Adrenal gland (tissue), 12 donors: ENCODE measurements around the gene LHX6. TPM values are rescaled to one million over a fixed set of nuclear protein-coding genes. Genes with fewer than 3 reads are reported as not detected.

Experiments
- DNase-seq, 7 donors: peaks; one replicate each; pipeline ENCODE4 v3.0.0-alpha.2; 2019 to 2020
- H3K27ac ChIP-seq, 5 donors: fragments of 200-600 bp; sonication (generic) in 4 of 5; 1 replicate in 3 of 5; 2 replicates in 2 of 5; pipeline versions ENCODE4 v1.5.1 to v1.8.0; 2016 to 2020; ENCODE audit warnings: mild to moderate bottlenecking in 1 of 5
- H3K27me3 ChIP-seq: fragments of 200-600 bp; 2 replicates; pipeline ENCODE4 v1.8.0; 2021
- H3K36me3 ChIP-seq, 2 donors: fragments of 200-600 bp; replicated peaks in 1 of 2; 1 replicate in 1 of 2; 2 replicates in 1 of 2; pipeline versions ENCODE4 v1.5.1 to v1.8.0; 2018 to 2022
- H3K4me1 ChIP-seq, 2 donors: fragments of 200-600 bp; replicated peaks in 1 of 2; 1 replicate in 1 of 2; 2 replicates in 1 of 2; pipeline versions ENCODE4 v1.5.1 to v1.8.0; 2018 to 2021
- H3K4me3 ChIP-seq, 4 donors: fragments of 200-600 bp; sonication (generic) in 3 of 4; one replicate each; pipeline ENCODE4 v1.5.1; 2016 to 2018
- H3K9me3 ChIP-seq, 3 donors: fragments of 200-600 bp; sonication (generic) in 1 of 3; replicated peaks in 1 of 3; 1 replicate in 2 of 3; 2 replicates in 1 of 3; pipeline versions ENCODE4 v1.5.1 to v1.8.0; 2016 to 2021
- POLR2A ChIP-seq, 2 donors: fragments of 450-650 bp; IDR thresholded peaks; one replicate each; pipeline ENCODE4 v1.6.1; 2017; ENCODE audit warnings: antibody characterized with exemption in 2 of 2, mild to moderate bottlenecking in 2 of 2, moderate library complexity in 1 of 2
- WGBS, 4 donors: extraction: QIAGEN DNeasy Blood & Tissue Kit in 2 of 4; methylation state at CpG; one replicate each; pipeline versions ENCODE4 v1.1.5 to v1.1.7; 2013 to 2017; 5-methylcytosine and 5-hydroxymethylcytosine counted together
- intact Hi-C, 2 donors: fragments of 100-400 bp; cut with DNase I; formaldehyde crosslinking; loops; one replicate each; pipeline versions ENCODE4 v1.14.1 to v1.15.0; 2022 to 2023
- polyA plus RNA-seq, 3 donors: library from polyadenylated mRNA; stranded (reverse); fragments of 200-250 nt in 2 of 3; fragments of 350-450 nt in 1 of 3; fragmentation: Illumina TruSeq in 1 of 3; extraction: RNeasy Lipid Tissue Mini Kit (QIAGEN cat#74804) in 1 of 3; gene quantifications; one replicate each; pipeline ENCODE4 v1.2.3, GENCODE V29; 2013 to 2014
- total RNA-seq, 9 donors: library from RNA; depleted of rRNA in 4 of 9; stranded (reverse); fragments of >200 nt in 4 of 9; fragments of 120-200 nt in 1 of 9; fragmentation: NEBNext Ultra II Directional in 1 of 9; extraction: Animal tissue kit (Norgen Biotek cat#: 25700) in 1 of 9; gene quantifications; one replicate each; pipeline versions ENCODE4 v1.1.0 to v1.2.4, GENCODE V29; 2013 to 2023
- TF ChIP-seq, protein P1 (sequence below), 6 experiments: fragments of 450-650 bp in 4 of 6; fragments of 200-600 bp in 2 of 6; sonication (generic) in 1 of 6; IDR thresholded peaks; 1 replicate in 5 of 6; 2 replicates in 1 of 6; pipeline versions ENCODE4 v1.5.1 to v1.8.0; 2016 to 2021; ENCODE audit warnings: antibody characterized with exemption in 6 of 6, mild to moderate bottlenecking in 2 of 6, moderate library complexity in 1 of 6
- donor health status: healthy with polysubstance abuse.
- donor health status: Bipolar disorder and iron deficiency.
- donor health status: DM: yes; HTN: yes; CAD: no.
- donor health status: DM: no; HTN: no; CAD: no.
- donor health status: DM: no; HTN: no; CAD: no.
- donor health status: DM: yes; HTN: yes; CAD: no.

Gene LHX6
- total and polyA plus RNA-seq, 12 donors = 0.17 to 3.6 (median 1.5) TPM

DNA sequence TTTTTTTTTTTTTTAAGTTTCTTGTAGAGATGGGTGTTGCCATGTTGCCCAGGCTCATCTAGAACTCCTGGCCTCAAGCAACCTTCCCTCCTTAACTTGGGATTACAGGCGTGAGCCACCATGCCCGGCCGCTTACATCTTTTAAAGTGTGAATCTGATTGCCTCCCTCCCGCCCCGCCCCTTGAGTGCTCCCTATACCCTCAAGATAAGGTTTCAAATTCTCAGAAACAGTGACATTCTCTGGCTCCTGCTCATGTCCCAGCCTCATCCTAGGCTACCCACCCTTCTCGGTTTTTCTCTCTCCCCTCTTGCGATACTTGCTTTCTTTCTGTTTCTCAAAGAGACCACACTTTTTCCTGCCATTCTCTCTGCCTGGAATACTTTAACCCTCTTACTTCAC lies 56.6 kb downstream of the LHX6 start:
- Histone ChIP-seq H3K9me3 (no peaks in the 10 kb centered on the region), H3K27me3 (peaks cover 9% of the 10 kb centered on the region), H3K27ac (no peak overlapping the region), H3K4me3 (no peak overlapping the region), H3K36me3 (no peaks in the 10 kb centered on the region), H3K4me1 (no peaks in the 10 kb centered on the region)
- DNase-seq = no peak
- intact Hi-C loops = no loop called here
- 87 to 97% (median 91%) methylated on average over 7 of the region's 7 CpGs for WGBS, 4 donors
- TF ChIP-seq, protein P1, sequence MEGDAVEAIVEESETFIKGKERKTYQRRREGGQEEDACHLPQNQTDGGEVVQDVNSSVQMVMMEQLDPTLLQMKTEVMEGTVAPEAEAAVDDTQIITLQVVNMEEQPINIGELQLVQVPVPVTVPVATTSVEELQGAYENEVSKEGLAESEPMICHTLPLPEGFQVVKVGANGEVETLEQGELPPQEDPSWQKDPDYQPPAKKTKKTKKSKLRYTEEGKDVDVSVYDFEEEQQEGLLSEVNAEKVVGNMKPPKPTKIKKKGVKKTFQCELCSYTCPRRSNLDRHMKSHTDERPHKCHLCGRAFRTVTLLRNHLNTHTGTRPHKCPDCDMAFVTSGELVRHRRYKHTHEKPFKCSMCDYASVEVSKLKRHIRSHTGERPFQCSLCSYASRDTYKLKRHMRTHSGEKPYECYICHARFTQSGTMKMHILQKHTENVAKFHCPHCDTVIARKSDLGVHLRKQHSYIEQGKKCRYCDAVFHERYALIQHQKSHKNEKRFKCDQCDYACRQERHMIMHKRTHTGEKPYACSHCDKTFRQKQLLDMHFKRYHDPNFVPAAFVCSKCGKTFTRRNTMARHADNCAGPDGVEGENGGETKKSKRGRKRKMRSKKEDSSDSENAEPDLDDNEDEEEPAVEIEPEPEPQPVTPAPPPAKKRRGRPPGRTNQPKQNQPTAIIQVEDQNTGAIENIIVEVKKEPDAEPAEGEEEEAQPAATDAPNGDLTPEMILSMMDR (IDR thresholded peaks at IDR 0.05) = no peak
- TF ChIP-seq POLR2A (IDR thresholded peaks at IDR 0.05) = no peak

DNA sequence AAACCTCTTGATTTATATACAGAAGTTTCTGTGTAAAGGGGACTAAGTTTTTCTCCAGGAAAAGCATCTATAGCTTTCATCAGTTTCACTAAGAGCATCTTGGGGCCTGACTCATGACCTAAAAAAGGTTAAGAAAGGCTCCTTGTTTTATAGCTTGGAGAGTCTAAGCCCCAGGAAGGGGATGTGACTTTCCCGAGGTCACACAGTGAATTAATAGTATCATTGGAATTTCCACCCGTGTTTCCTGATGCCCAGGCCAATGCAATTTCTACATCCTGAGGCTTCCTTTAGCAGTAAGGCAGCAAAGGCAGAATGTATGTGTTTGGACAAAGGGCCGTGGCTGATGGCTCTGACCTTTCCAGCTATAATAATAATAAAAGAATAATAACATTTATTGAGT lies 60.4 kb downstream of the LHX6 start:
- H3K27me3 ChIP-seq = no peaks in the 10 kb centered on the region
- no peak overlapping the region for H3K27ac ChIP-seq
- no peaks in the 10 kb centered on the region for H3K36me3 ChIP-seq
- no peaks in the 10 kb centered on the region for H3K4me1 ChIP-seq
- TF ChIP-seq, protein P1 (IDR thresholded peaks at IDR 0.05) = no peak
- TF ChIP-seq POLR2A (IDR thresholded peaks at IDR 0.05) = no peak
- intact Hi-C loops = no loop called here
- 47 to 65% (median 57%) methylated on average over 3 of the region's 3 CpGs for WGBS, 4 donors
- no peak overlapping the region for H3K4me3 ChIP-seq
- H3K9me3 ChIP-seq = no peaks in the 10 kb centered on the region
- DNase-seq = no peak

DNA sequence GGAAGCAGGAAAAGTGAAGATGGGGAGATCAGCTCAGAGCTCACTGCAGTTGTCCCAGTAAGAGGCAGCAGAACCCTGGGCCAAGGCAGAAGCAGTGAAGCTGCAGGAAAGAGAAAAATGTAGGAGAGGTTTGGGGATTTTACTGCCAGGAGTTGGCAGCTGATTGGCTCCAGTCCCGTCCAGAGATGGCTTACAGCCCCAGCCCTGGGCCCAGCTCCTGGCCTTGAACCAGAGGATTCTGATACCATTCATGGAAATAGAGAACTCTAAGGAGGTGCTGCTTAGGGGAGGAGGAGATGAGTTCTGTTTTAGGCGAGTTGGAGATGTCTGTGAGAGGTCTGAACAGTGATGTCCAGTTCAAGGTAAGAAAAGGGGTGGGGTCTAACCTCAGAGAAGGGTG lies 64.5 kb downstream of the LHX6 start:
- Histone ChIP-seq H3K4me1 (peaks cover 0 to 4% of the 10 kb centered on the region in 2 donors), H3K27ac (no peak overlapping the region), H3K9me3 (no peaks in the 10 kb centered on the region), H3K4me3 (no peak overlapping the region), H3K27me3 (no peaks in the 10 kb centered on the region), H3K36me3 (no peaks in the 10 kb centered on the region)
- peak in 3 of 7 donors; percentile 15 to 35 (median 22) for DNase-seq
- intact Hi-C loops = no loop called here
- TF ChIP-seq, protein P1 (IDR thresholded peaks at IDR 0.05) = no peak
- no peak for TF ChIP-seq POLR2A (IDR thresholded peaks at IDR 0.05)
- 17 to 39% (median 32%) methylated on average over 2 of the region's 2 CpGs for WGBS, 4 donors

DNA sequence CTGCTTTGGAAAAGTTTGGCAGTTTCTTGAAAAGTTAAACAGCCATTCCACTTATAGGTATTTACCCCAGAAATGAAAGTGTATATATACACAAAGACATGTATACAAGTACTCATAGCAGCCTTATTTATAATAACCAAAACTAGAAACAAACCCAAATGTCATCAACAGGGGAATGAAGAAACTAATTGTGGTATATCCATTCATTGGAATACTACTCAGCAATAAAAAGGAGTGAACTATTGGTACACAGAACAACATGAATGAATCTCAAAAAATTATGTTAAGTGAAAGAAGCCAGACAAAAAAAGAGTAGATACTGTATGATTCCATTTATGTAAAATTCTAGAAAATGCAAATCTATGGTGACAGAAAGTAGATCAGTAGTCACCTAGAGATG lies 66.3 kb downstream of the LHX6 start:
- DNase-seq = no peak
- Histone ChIP-seq H3K4me3 (no peak overlapping the region), H3K36me3 (no peaks in the 10 kb centered on the region), H3K4me1 (peaks cover 8 to 21% of the 10 kb centered on the region in 2 donors), H3K27me3 (no peaks in the 10 kb centered on the region), H3K27ac (no peak overlapping the region), H3K9me3 (no peaks in the 10 kb centered on the region)
- TF ChIP-seq, protein P1 (IDR thresholded peaks at IDR 0.05) = no peak
- no peak for TF ChIP-seq POLR2A (IDR thresholded peaks at IDR 0.05)
- intact Hi-C loops = no loop called here
